Measurements from ENCODE around the gene EXD2. TPM values are rescaled to one million over a fixed set of nuclear protein-coding genes. Genes with fewer than 3 reads are reported as not detected.

The EXD2 gene
- total and polyA plus RNA-seq, 10 of the 15 experiments (the other 5 are each of a cell fraction or from before 2014, with no cell fraction given): 1.0 to 12.4 (median 4.6) TPM

- no peak for TF ChIP-seq SREBF2 (IDR thresholded peaks at IDR 0.05; ENCODE audit: low read length)
- no peak for TF ChIP-seq SUZ12 (IDR thresholded peaks at IDR 0.05; ENCODE audit: unreplicated experiment)
- no peak for TF ChIP-seq FOXK2 (IDR thresholded peaks at IDR 0.05)
- no peak for TF ChIP-seq ZNF274 (IDR thresholded peaks at IDR 0.05; ENCODE audit: insufficient read depth, insufficient read length)
- no peak for TF ChIP-seq SMARCA5 (IDR thresholded peaks at IDR 0.05)
- no peak for TF ChIP-seq PAX5 (IDR thresholded peaks at IDR 0.05; ENCODE audit: borderline replicate concordance, low read depth, low read length)
- TF ChIP-seq SKIL (IDR thresholded peaks at IDR 0.05; ENCODE audit: low read depth, poor library complexity, severe bottlenecking): no peak
- TF ChIP-seq HCFC1 (IDR thresholded peaks at IDR 0.05; ENCODE audit: low read length): no peak
- TF ChIP-seq, protein P1, sequence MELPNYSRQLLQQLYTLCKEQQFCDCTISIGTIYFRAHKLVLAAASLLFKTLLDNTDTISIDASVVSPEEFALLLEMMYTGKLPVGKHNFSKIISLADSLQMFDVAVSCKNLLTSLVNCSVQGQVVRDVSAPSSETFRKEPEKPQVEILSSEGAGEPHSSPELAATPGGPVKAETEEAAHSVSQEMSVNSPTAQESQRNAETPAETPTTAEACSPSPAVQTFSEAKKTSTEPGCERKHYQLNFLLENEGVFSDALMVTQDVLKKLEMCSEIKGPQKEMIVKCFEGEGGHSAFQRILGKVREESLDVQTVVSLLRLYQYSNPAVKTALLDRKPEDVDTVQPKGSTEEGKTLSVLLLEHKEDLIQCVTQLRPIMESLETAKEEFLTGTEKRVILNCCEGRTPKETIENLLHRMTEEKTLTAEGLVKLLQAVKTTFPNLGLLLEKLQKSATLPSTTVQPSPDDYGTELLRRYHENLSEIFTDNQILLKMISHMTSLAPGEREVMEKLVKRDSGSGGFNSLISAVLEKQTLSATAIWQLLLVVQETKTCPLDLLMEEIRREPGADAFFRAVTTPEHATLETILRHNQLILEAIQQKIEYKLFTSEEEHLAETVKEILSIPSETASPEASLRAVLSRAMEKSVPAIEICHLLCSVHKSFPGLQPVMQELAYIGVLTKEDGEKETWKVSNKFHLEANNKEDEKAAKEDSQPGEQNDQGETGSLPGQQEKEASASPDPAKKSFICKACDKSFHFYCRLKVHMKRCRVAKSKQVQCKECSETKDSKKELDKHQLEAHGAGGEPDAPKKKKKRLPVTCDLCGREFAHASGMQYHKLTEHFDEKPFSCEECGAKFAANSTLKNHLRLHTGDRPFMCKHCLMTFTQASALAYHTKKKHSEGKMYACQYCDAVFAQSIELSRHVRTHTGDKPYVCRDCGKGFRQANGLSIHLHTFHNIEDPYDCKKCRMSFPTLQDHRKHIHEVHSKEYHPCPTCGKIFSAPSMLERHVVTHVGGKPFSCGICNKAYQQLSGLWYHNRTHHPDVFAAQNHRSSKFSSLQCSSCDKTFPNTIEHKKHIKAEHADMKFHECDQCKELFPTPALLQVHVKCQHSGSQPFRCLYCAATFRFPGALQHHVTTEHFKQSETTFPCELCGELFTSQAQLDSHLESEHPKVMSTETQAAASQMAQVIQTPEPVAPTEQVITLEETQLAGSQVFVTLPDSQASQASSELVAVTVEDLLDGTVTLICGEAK (IDR thresholded peaks at IDR 0.05; ENCODE audit: borderline replicate concordance): no peak
- TF ChIP-seq, protein P2, sequence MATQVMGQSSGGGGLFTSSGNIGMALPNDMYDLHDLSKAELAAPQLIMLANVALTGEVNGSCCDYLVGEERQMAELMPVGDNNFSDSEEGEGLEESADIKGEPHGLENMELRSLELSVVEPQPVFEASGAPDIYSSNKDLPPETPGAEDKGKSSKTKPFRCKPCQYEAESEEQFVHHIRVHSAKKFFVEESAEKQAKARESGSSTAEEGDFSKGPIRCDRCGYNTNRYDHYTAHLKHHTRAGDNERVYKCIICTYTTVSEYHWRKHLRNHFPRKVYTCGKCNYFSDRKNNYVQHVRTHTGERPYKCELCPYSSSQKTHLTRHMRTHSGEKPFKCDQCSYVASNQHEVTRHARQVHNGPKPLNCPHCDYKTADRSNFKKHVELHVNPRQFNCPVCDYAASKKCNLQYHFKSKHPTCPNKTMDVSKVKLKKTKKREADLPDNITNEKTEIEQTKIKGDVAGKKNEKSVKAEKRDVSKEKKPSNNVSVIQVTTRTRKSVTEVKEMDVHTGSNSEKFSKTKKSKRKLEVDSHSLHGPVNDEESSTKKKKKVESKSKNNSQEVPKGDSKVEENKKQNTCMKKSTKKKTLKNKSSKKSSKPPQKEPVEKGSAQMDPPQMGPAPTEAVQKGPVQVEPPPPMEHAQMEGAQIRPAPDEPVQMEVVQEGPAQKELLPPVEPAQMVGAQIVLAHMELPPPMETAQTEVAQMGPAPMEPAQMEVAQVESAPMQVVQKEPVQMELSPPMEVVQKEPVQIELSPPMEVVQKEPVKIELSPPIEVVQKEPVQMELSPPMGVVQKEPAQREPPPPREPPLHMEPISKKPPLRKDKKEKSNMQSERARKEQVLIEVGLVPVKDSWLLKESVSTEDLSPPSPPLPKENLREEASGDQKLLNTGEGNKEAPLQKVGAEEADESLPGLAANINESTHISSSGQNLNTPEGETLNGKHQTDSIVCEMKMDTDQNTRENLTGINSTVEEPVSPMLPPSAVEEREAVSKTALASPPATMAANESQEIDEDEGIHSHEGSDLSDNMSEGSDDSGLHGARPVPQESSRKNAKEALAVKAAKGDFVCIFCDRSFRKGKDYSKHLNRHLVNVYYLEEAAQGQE (IDR thresholded peaks at IDR 0.05; ENCODE audit: low read depth, low read length): no peak
- peak; percentile 46 to 54; a peak in 2 of 4 replicates for TF ChIP-seq IKZF2 (IDR thresholded peaks at IDR 0.05)
These were observed 90.3 kb downstream of the EXD2 start (continued) for GRCh38 chr14:69281450-69282169.
